Ishikawa (cell line): ENCODE measurements around the gene TBX22.

Experiments
- CEBPB ChIP-seq: IDR thresholded peaks from 2 replicates; pipeline ENCODE4 v1.6.1; 2012
- CREB1 ChIP-seq: IDR thresholded peaks from 2 replicates; pipeline ENCODE4 v1.6.1; 2012; ENCODE audit warnings: low read depth
- EGR1 ChIP-seq: IDR thresholded peaks from 2 replicates; pipeline ENCODE4 v1.6.1; 2012
- EP300 ChIP-seq: IDR thresholded peaks from 2 replicates; pipeline ENCODE4 v1.6.1; 2012; ENCODE audit warnings: borderline replicate concordance
- MAX ChIP-seq: IDR thresholded peaks from 2 replicates; pipeline ENCODE4 v1.6.1; 2012
- NFIC ChIP-seq: IDR thresholded peaks from 2 replicates; pipeline ENCODE4 v1.6.1; 2012
- TAF1 ChIP-seq: IDR thresholded peaks from 2 replicates; pipeline ENCODE4 v1.6.1; 2012; ENCODE audit warnings: low read depth, mild to moderate bottlenecking
- TEAD4 ChIP-seq: IDR thresholded peaks from 2 replicates; pipeline ENCODE4 v1.6.1; 2012
- YY1 ChIP-seq: IDR thresholded peaks from 2 replicates; pipeline ENCODE4 v1.6.1; 2012; ENCODE audit warnings: low read depth
- TF ChIP-seq, protein P1 (sequence below): IDR thresholded peaks from 2 replicates; pipeline ENCODE4 v1.6.1; 2012
- TF ChIP-seq, protein P2 (sequence below): IDR thresholded peaks from 2 replicates; pipeline ENCODE4 v1.6.1; 2012; ENCODE audit warnings: low read depth, mild to moderate bottlenecking

- TF ChIP-seq, protein P1, sequence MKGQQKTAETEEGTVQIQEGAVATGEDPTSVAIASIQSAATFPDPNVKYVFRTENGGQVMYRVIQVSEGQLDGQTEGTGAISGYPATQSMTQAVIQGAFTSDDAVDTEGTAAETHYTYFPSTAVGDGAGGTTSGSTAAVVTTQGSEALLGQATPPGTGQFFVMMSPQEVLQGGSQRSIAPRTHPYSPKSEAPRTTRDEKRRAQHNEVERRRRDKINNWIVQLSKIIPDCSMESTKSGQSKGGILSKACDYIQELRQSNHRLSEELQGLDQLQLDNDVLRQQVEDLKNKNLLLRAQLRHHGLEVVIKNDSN, result no peak
- TF ChIP-seq TAF1, result no peak
- TF ChIP-seq CREB1, result no peak
- TF ChIP-seq, protein P2, sequence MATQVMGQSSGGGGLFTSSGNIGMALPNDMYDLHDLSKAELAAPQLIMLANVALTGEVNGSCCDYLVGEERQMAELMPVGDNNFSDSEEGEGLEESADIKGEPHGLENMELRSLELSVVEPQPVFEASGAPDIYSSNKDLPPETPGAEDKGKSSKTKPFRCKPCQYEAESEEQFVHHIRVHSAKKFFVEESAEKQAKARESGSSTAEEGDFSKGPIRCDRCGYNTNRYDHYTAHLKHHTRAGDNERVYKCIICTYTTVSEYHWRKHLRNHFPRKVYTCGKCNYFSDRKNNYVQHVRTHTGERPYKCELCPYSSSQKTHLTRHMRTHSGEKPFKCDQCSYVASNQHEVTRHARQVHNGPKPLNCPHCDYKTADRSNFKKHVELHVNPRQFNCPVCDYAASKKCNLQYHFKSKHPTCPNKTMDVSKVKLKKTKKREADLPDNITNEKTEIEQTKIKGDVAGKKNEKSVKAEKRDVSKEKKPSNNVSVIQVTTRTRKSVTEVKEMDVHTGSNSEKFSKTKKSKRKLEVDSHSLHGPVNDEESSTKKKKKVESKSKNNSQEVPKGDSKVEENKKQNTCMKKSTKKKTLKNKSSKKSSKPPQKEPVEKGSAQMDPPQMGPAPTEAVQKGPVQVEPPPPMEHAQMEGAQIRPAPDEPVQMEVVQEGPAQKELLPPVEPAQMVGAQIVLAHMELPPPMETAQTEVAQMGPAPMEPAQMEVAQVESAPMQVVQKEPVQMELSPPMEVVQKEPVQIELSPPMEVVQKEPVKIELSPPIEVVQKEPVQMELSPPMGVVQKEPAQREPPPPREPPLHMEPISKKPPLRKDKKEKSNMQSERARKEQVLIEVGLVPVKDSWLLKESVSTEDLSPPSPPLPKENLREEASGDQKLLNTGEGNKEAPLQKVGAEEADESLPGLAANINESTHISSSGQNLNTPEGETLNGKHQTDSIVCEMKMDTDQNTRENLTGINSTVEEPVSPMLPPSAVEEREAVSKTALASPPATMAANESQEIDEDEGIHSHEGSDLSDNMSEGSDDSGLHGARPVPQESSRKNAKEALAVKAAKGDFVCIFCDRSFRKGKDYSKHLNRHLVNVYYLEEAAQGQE, result no peak
- no peak for TF ChIP-seq CEBPB
- no peak for TF ChIP-seq EP300
- TF ChIP-seq TEAD4, result no peak
- TF ChIP-seq MAX, result no peak
- TF ChIP-seq EGR1, result no peak
- no peak for TF ChIP-seq NFIC
- TF ChIP-seq YY1, result no peak
These were observed at the start of gene TBX22 for GRCh38 chrX:80014141-80014940.
